Renal pelvis (tissue), 12 donors: ENCODE results near the gene KRTAP4-5. TPM values are rescaled to one million over a fixed set of nuclear protein-coding genes. Genes with fewer than 3 reads are reported as not detected.
"Not testable (repeated sequence)": the region's sequence is repeated elsewhere in the genome, so short reads cannot be mapped to it uniquely, and the experiment has no call there.

ENCODE experiments used
- DNase-seq: peaks from one replicate; pipeline ENCODE4 v3.0.0-alpha.2; 2013
- long read RNA-seq, 16 experiments: transcript quantifications; one replicate each; lab custom pipeline, GENCODE V29; 2026
- polyA plus RNA-seq, 3 donors: library from polyadenylated mRNA; unstranded; fragments of 120-200 nt; gene quantifications; one replicate each; pipeline ENCODE4 v1.2.1, GENCODE V29; 2013; ENCODE audit not compliant: insufficient read length in 3 of 3

Gene KRTAP4-5
- polyA plus RNA-seq = not detected
- long read RNA-seq, donor 1 = 0 reads
- long read RNA-seq, donor 2 = 0 reads
- long read RNA-seq, donor 3 = 0 reads
- long read RNA-seq, donor 4 = 0 reads
- long read RNA-seq, donor 5 = 0 reads
- long read RNA-seq, donor 6 = 0 reads
- long read RNA-seq, donor 7 = 0 reads
- long read RNA-seq, donor 8 = 0 reads
- long read RNA-seq, donor 9 = 0 reads
- long read RNA-seq, donor 10 = 0 reads
- long read RNA-seq, donor 11 = 0 reads
- long read RNA-seq, donor 12 = 0 reads
- long read RNA-seq, donor 13 = 0 reads
- long read RNA-seq, donor 14 = 0 reads
- long read RNA-seq, donor 15 = 0 reads
- long read RNA-seq, donor 16 = 0 reads

- no peak for DNase-seq
Measured at GRCh38 chr17:41149652-41149985, at the start of gene KRTAP4-5. KRTAP4-5 (minus strand) TSS chr17:41149825; CDS start chr17:41149767, 58 bp downstream.

GRCh38 chr17:41196068-41196467, 46.4 kb upstream of the KRTAP4-5 start:
- DNase-seq = no peak

GRCh38 chr17:41190328-41190727, 40.7 kb upstream of the KRTAP4-5 start:
- no peak for DNase-seq

GRCh38 chr17:41189837-41190318, 40.3 kb upstream of the KRTAP4-5 start, which contains the start of gene KRTAP9-1:
KRTAP9-1 (plus strand) TSS chr17:41189887; CDS start chr17:41189887, 0 bp downstream.
- not testable (repeated sequence) for DNase-seq

- DNase-seq = no peak
Measured at GRCh38 chr17:41186872-41187271, 37.2 kb upstream of the KRTAP4-5 start.

- no peak for DNase-seq
Measured at GRCh38 chr17:41185001-41185400, 35.4 kb upstream of the KRTAP4-5 start.

- no peak for DNase-seq
Measured at GRCh38 chr17:41184480-41184961, 34.9 kb upstream of the KRTAP4-5 start, which contains the start of gene KRTAP4-1. KRTAP4-1 (minus strand) TSS chr17:41184911; CDS start chr17:41184854, 57 bp downstream.

- DNase-seq = no peak
Measured at GRCh38 chr17:41178843-41179616, 29.4 kb upstream of the KRTAP4-5 start.

GRCh38 chr17:41178341-41178740, 28.7 kb upstream of the KRTAP4-5 start:
- DNase-seq = no peak

- no peak for DNase-seq
Measured at GRCh38 chr17:41177727-41178271, 28.2 kb upstream of the KRTAP4-5 start, which contains the start of gene KRTAP4-2. KRTAP4-2 (minus strand) TSS chr17:41178221; CDS start chr17:41178164, 57 bp downstream.

- no peak for DNase-seq
Measured at GRCh38 chr17:41176744-41177387, 27.2 kb upstream of the KRTAP4-5 start.

GRCh38 chr17:41171886-41172285, 22.3 kb upstream of the KRTAP4-5 start:
- DNase-seq = no peak

GRCh38 chr17:41168121-41168520, 18.5 kb upstream of the KRTAP4-5 start, which contains the start of gene KRTAP4-3:
KRTAP4-3 (minus strand) TSS chr17:41168221; CDS start chr17:41168172, 49 bp downstream.
- DNase-seq = no peak

- no peak for DNase-seq
Measured at GRCh38 chr17:41167561-41167960, 17.9 kb upstream of the KRTAP4-5 start.

GRCh38 chr17:41163828-41164227, 14.2 kb upstream of the KRTAP4-5 start:
- DNase-seq = no peak

GRCh38 chr17:41160648-41161047, 11.0 kb upstream of the KRTAP4-5 start, which contains the start of gene KRTAP4-4:
KRTAP4-4 (minus strand) TSS chr17:41160748; CDS start chr17:41160691, 57 bp downstream.
- DNase-seq = no peak

GRCh38 chr17:41160190-41160589, 10.6 kb upstream of the KRTAP4-5 start:
- not testable (repeated sequence) for DNase-seq

- no peak for DNase-seq
Measured at GRCh38 chr17:41153856-41154255, 4.2 kb upstream of the KRTAP4-5 start.

GRCh38 chr17:41151525-41151924, 1.9 kb upstream of the KRTAP4-5 start:
- no peak for DNase-seq

GRCh38 chr17:41150026-41150425, 401 bp upstream of the KRTAP4-5 start:
- no peak for DNase-seq

- not testable (repeated sequence) for DNase-seq
Measured at GRCh38 chr17:41148971-41149651, 514 bp downstream of the KRTAP4-5 start.
